Endodermal cell (in vitro differentiated cells): ENCODE results near the gene ETV7. TPM values are rescaled to one million over a fixed set of nuclear protein-coding genes. Genes with fewer than 3 reads are reported as not detected.
"Not testable (repeated sequence)": the region's sequence is repeated elsewhere in the genome, so short reads cannot be mapped to it uniquely, and the experiment has no call there.

Experiments used
- DNase-seq: peaks from one replicate; pipeline ENCODE4 v3.0.0-alpha.2; 2017
- H3K27ac ChIP-seq: 2 replicates; pipeline ENCODE4 v1.5.1; 2013; ENCODE audit warnings: mild to moderate bottlenecking, low read depth, low read length, moderate library complexity
- H3K27me3 ChIP-seq: 2 replicates; pipeline ENCODE4 v1.6.1; 2013; ENCODE audit warnings: mild to moderate bottlenecking, low read length, moderate library complexity; ENCODE audit not compliant: insufficient read depth, control insufficient read depth, poor library complexity, severe bottlenecking
- H3K36me3 ChIP-seq: 2 replicates; pipeline ENCODE4 v1.7.0; 2013; ENCODE audit warnings: mild to moderate bottlenecking, low read length, moderate library complexity; ENCODE audit not compliant: control insufficient read depth, insufficient read depth
- H3K4me1 ChIP-seq: one replicate; pipeline ENCODE4 v1.7.0; 2013; ENCODE audit warnings: low read length; ENCODE audit not compliant: control insufficient read depth, insufficient read depth
- H3K4me3 ChIP-seq: 2 replicates; pipeline ENCODE4 v1.5.1; 2013; ENCODE audit warnings: mild to moderate bottlenecking, low read length, moderate library complexity
- H3K9ac ChIP-seq: 2 replicates; pipeline ENCODE4 v1.6.1; 2013; ENCODE audit warnings: mild to moderate bottlenecking, low read length, moderate library complexity; ENCODE audit not compliant: poor library complexity, severe bottlenecking; ENCODE audit errors: extremely low read depth
- H3K9me3 ChIP-seq: 2 replicates; pipeline ENCODE4 v1.6.1; 2013; ENCODE audit warnings: mild to moderate bottlenecking, low read length, moderate library complexity; ENCODE audit not compliant: control insufficient read depth
- H3K27ac Mint-ChIP-seq: 2 replicates; pipeline ENCODE4 v1.8.0; 2020; ENCODE audit warnings: mixed read lengths
- H3K27me3 Mint-ChIP-seq: 2 replicates; pipeline ENCODE4 v1.8.0; 2021; ENCODE audit warnings: mild to moderate bottlenecking, mixed read lengths; ENCODE audit not compliant: insufficient read depth
- H3K36me3 Mint-ChIP-seq: 2 replicates; pipeline ENCODE4 v1.8.0; 2020; ENCODE audit warnings: low read depth, mixed read lengths
- H3K4me1 Mint-ChIP-seq: 2 replicates; pipeline ENCODE4 v1.8.0; 2020; ENCODE audit warnings: mixed read lengths
- H3K4me3 Mint-ChIP-seq: 2 replicates; pipeline ENCODE4 v1.8.0; 2020; ENCODE audit warnings: mild to moderate bottlenecking, moderate library complexity, mixed read lengths
- H3K9me3 Mint-ChIP-seq: 2 replicates; pipeline ENCODE4 v1.8.0; 2020; ENCODE audit warnings: mild to moderate bottlenecking, mixed read lengths
- WGBS, 2 experiments: methylation state at CpG; one replicate each; pipeline versions ENCODE4 v1.1.5 to v1.1.7; 2013; ENCODE audit warnings: missing lambda C conversion rate in 2 of 2, mixed read lengths in 1 of 2; ENCODE audit not compliant: insufficient coverage in 1 of 2, insufficient read length in 1 of 2; 5-methylcytosine and 5-hydroxymethylcytosine counted together
- total RNA-seq, 2 donors: library from RNA; stranded (reverse); fragmentation: NEBNext Ultra II Directional in 1 of 2; extraction: Animal tissue kit (Norgen Biotek cat#: 25700) in 1 of 2; gene quantifications; 2 replicates in 1 of 2; 3 replicates in 1 of 2; pipeline ENCODE4 v1.2.1, GENCODE V29; 2021
- TF ChIP-seq, protein P1 (sequence below): fragments of 200-600 bp; sonication (generic); conservative IDR thresholded peaks from 2 replicates; pipeline ENCODE4 v1.5.0; 2021; ENCODE audit warnings: antibody characterized with exemption, mild to moderate bottlenecking

ETV7 gene
- total RNA-seq, 2 donors from 2014 or later, result 0.42 TPM

DNA sequence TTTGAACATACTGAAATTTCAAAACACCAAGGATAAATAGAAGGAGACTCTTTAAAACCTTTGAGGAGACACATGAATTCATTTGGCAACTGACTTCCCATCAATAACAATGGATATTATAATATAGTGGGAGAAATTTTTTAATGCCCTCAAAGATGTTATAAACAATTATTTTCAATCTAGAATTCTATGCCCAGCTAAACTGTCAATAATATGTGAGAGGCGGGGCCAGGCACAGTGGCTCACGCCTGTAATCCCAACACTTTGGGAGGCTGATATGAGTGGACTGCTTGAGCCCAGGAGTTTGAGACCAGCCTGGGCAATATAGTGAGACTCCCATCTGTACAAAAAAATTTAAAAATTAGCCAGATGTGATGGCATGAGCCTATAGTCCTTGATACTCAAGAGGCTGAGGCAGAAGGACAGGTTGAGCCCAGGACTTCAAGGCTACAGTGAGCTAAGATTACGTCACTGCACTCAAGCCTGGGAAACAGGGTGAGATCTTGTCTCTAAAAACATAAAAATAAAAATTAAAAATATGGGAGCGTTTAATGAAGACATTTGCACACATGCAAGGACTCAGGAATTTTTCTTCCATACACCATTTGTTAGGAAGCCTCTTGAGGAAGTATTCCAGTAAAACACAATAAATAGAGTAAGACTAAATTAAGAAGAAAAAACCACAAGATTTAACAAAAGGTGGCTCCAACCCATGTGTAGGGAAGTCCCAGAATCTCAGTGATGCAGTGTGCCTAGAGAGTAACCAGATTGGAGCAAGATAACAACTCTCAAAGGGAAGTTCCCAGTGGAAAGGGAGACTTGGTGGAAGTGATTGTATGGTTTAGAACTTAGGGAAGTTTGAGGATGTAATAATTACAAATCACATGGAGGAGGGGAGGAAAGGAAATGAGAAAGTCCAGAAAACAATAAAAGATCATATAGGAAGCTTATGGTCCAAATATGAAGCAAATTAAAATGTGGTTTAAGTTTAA, 26.3 kb upstream of the ETV7 start:
- no peak for DNase-seq
- Histone ChIP-seq H3K27ac (no peak overlapping the region), H3K4me1 (no peaks in the 10 kb centered on the region), H3K4me3 (no peak overlapping the region), H3K9me3 (peaks cover 5% of the 10 kb centered on the region), H3K9ac (no peak overlapping the region), H3K36me3 (no peaks in the 10 kb centered on the region), H3K27me3 (no peaks in the 10 kb centered on the region)
- 67 to 82% methylated on average over 1 to 4 of the region's 4 CpGs for WGBS, 2 experiments
- Mint-ChIP-seq H3K4me1 (peaks cover 3% of the 10 kb centered on the region), H3K27ac (no peak overlapping the region), H3K9me3 (peaks cover 9% of the 10 kb centered on the region), H3K4me3 (no peak overlapping the region), H3K27me3 (peaks cover 2% of the 10 kb centered on the region), H3K36me3 (no peaks in the 10 kb centered on the region)
- TF ChIP-seq, protein P1, sequence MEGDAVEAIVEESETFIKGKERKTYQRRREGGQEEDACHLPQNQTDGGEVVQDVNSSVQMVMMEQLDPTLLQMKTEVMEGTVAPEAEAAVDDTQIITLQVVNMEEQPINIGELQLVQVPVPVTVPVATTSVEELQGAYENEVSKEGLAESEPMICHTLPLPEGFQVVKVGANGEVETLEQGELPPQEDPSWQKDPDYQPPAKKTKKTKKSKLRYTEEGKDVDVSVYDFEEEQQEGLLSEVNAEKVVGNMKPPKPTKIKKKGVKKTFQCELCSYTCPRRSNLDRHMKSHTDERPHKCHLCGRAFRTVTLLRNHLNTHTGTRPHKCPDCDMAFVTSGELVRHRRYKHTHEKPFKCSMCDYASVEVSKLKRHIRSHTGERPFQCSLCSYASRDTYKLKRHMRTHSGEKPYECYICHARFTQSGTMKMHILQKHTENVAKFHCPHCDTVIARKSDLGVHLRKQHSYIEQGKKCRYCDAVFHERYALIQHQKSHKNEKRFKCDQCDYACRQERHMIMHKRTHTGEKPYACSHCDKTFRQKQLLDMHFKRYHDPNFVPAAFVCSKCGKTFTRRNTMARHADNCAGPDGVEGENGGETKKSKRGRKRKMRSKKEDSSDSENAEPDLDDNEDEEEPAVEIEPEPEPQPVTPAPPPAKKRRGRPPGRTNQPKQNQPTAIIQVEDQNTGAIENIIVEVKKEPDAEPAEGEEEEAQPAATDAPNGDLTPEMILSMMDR, result no peak

- not testable (repeated sequence) for H3K27ac ChIP-seq, H3K36me3 Mint-ChIP-seq, DNase-seq, H3K4me3 ChIP-seq, H3K27me3 Mint-ChIP-seq, H3K9me3 ChIP-seq, H3K27me3 ChIP-seq, H3K36me3 ChIP-seq, H3K4me3 Mint-ChIP-seq, H3K27ac Mint-ChIP-seq, H3K9ac ChIP-seq, H3K9me3 Mint-ChIP-seq, H3K4me1 Mint-ChIP-seq, H3K4me1 ChIP-seq
- WGBS, 2 experiments, result 90 to 91% methylated on average over 5 of the region's 5 CpGs
These were observed 22.2 kb upstream of the ETV7 start for GRCh38 chr6:36409718-36410117.

GRCh38 chr6:36404164-36404563, 16.7 kb upstream of the ETV7 start:
- Mint-ChIP-seq H3K4me3 (no peak overlapping the region), H3K4me1 (peaks cover 22% of the 10 kb centered on the region), H3K36me3 (no peaks in the 10 kb centered on the region), H3K27me3 (peaks cover 2% of the 10 kb centered on the region), H3K27ac (no peak overlapping the region), H3K9me3 (peaks cover 4% of the 10 kb centered on the region)
- 97 to 100% methylated on average over 1 to 4 of the region's 4 CpGs for WGBS, 2 experiments
- no peaks in the 10 kb centered on the region for H3K36me3 ChIP-seq
- DNase-seq, result no peak
- TF ChIP-seq, protein P1, result no peak
- no peak overlapping the region for H3K27ac ChIP-seq
- H3K4me3 ChIP-seq, result no peak overlapping the region
- H3K9ac ChIP-seq, result no peak overlapping the region
- peaks cover 9% of the 10 kb centered on the region for H3K4me1 ChIP-seq
- no peaks in the 10 kb centered on the region for H3K9me3 ChIP-seq
- H3K27me3 ChIP-seq, result no peaks in the 10 kb centered on the region
